GM19240 (cell line): ENCODE data around the gene VAV2.
A peak's percentile ranks its signal among the peaks of the same experiment; 100 is the strongest.
"Not testable (repeated sequence)": the region's sequence is repeated elsewhere in the genome, so short reads cannot be mapped to it uniquely, and the experiment has no call there.

Experiments used
- DNase-seq: peaks from one replicate; pipeline ENCODE4 v3.0.0; 2011; ENCODE audit warnings: low spot score; ENCODE audit not compliant: insufficient read length

The VAV2 gene

GRCh38 chr9:133744528-133744927 is 247.6 kb downstream of the VAV2 start:
- DNase-seq: not testable (repeated sequence)

DNA sequence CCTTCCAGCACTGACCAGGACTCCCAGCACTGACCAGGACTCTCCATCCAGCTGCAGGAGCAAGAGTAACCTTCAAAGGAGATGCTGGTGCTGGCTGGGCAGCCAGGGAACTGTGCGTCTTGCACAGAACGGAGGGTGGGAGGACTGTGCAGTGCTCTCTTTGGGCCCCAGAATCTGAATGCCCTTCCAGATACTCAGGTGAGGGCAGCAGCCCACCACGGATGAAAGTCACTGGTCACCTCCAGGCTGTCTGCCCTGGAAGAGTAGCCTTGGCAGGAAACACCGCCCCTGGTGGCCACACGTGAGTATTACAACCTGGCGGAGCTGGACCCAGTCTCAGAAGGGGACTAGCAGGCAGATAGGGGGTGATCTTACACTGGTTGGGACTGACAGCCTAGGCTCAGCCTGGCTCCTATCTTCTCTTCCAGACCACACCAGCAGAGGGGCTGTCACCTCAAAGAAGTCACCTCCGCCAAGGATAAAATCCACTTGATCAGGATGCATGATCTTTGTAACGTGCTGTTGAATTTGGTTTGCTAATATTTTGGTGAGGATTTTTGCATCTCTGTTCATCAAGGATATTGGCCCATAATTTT is 249.2 kb downstream of the VAV2 start:
- peak; percentile 91 for DNase-seq

GRCh38 chr9:133742251-133742650 is 249.9 kb downstream of the VAV2 start:
- no peak for DNase-seq

- no peak for DNase-seq
Measured at GRCh38 chr9:133741716-133742115, 250.4 kb downstream of the VAV2 start.

DNA sequence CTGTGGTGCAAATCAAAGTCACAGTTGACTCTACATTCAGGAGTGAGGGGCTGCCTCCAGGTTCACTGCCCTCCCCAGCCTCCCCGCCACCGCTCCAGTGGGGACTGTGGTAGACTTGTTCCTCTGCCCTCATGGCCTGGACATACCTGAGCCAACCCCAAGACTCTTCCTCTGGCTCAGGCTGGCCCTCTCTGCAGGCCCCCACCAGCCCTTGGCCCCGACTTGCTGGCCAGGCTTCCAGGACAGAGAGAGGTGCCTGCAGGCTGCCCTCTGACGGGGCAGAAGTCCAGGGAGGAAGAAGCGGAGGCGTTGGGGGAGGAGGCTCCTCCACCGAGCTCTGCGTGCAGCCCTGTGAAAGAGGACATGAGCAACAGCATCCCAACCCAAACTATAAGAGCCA is 251.2 kb downstream of the VAV2 start:
- no peak for DNase-seq

GRCh38 chr9:133739408-133740280 is 252.5 kb downstream of the VAV2 start:
- no peak for DNase-seq

DNA sequence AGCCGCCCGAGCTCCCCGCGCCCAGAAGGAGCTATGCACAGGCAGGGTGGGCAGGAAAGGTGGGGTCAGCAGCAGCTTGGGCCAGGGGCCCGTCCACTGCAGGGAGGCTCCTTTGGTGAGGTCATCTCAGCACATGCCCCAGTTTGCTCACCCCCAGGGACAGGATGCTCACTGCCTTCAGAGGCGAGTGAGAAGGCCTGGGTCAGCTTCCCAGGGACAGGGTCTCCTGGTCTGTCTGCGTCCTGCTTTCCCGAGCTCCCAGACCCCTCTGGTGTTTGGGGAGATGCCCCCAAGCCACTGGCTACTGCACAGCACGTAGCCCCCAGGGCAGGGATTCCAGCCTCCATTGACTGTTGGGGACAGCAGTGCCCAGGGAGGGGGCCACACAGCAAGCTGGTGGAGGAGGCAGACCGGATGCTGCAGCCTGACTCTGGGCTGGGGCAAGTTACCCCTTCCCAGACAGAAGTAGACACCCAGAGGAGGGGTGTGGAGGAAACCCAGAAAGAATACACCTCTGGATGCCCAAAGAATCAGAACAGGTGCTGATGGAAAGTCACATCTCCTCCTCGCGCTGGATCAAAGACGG is 253.4 kb downstream of the VAV2 start:
- DNase-seq: no peak

GRCh38 chr9:133737774-133738639 is 254.1 kb downstream of the VAV2 start, which contains the start of gene SARDH:
Gene SARDH, minus strand, starts transcription at chr9:133738352. Its CDS starts 4,179 bp downstream, at chr9:133734173.
- DNase-seq: peak; percentile 48

GRCh38 chr9:133737071-133737773 is 254.9 kb downstream of the VAV2 start:
- no peak for DNase-seq

DNA sequence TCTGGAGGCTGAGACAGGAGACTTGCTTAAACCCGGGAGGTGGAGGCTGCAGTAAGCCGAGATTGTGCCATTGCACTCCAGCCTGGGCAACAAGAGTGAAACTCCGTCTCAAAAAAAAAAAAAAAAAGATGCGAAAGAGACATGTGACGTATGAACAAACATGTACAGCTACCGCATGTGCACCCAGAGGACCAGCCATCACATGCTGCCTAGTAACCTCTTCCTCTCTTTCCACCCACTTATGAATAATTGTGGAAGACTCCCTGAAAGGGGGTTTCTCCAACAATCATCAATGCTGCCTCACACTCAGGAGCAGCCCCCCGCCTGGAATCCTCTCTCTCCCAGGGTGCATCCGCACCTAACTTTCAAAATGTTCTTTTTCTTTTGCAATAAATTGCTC is 256.2 kb downstream of the VAV2 start:
- no peak for DNase-seq

GRCh38 chr9:133735415-133735775 is 256.7 kb downstream of the VAV2 start:
- DNase-seq: no peak

- no peak for DNase-seq
Measured at GRCh38 chr9:133734590-133735414, 257.3 kb downstream of the VAV2 start.

DNA sequence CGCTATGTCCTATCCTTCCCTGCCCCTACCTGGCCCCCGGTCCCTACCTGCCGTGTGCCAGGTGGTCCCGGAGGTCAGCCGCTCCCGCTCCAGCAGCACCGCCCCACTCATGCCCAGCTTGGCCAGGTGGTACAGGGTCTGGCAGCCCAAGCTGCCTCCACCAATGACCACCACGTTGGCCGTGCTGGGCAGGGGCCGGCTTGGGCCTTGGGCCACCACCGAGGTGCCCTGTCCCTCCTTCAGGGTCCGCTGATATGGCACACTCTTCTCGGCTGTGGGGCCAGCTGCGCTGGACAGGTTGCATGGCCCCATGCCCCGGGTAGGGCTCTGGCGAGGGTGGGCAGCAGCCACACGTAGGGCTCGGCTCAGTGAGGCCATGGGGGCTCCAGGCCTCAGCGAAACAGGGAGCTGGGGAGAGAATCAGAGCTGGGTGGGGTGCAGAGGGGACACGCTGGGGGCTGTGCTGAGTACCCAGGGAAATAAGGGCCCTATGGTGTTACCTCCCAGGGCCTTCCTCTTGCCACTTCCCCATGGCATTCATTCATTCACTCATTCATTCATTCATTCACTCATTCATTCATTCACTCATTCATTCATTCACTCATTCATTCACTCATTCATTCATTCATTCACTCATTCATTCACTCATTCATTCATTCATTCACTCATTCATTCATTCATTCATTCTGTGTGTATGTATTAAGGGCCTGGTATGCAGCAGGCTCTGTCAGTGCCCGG is 258.2 kb downstream of the VAV2 start:
- no peak for DNase-seq

DNA sequence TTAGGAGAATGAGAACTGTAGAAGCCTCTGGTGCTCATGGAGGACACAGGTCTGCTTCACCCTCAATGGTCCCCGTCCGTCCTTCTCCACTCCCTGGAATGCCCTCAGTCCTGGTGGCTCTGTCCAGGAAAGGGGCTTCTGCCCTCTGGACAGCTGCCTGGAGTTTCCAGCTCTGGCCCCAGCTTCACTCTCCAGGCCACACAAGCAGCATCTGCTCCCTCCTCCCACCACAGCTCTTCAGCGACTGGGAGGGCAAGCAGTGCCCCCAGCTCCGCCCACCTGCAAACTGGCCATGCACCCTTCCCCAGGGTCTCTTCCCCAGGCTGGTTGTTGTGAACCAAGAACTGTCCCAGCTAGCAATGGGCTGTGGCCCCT is 258.7 kb downstream of the VAV2 start:
- DNase-seq: no peak

- DNase-seq: no peak
Measured at GRCh38 chr9:133732639-133733408, 259.3 kb downstream of the VAV2 start.

- no peak for DNase-seq
Measured at GRCh38 chr9:133731876-133732638, 260.1 kb downstream of the VAV2 start.

DNA sequence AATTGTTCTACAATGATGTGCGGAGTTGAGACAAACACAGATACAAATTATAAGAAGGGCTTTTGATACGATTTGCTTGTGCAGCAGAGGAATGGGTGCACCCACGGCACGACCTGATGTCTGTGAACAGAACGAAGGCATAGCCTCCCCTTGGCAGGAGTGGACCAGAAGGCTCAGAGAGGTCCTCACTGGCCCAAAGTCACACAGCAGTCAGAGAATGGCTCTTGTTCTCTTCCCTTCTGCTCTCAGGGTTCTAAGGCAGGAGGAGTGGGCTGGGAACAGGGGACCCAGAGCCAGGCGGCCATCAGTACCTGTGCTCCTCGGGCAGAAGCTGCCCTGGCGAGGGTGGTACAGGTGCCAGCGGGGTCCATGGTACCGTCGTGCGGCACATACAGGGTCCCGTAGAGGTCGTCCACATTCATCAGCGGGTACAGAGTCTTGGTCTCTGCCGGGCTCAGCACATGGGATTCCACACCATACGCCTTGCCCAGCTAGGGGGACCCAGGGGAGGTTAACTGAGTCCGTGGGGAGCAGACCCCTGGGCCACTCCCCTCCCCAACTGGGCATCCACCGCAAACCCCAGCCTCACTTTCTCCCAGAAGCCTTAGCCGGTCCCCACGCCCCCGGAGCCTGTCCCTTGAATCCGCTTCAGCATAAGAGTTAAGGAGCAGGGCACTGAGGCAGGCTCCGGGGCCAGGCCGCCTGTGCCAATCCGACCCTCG is 261.0 kb downstream of the VAV2 start:
- no peak for DNase-seq
